ENCODE data around the gene IL37. TPM values are rescaled to one million over a fixed set of nuclear protein-coding genes. Genes with fewer than 3 reads are reported as not detected.
A peak's percentile ranks its signal among the peaks of the same experiment; 100 is the strongest.

The IL37 gene
- total RNA-seq, 2 donors from 2014 or later: 0.99 TPM; not detected in 1

GRCh38 chr2:112936927-112937232 is 25.9 kb downstream of the IL37 start:
- TF ChIP-seq CTCF (IDR thresholded peaks at IDR 0.05): no peak
- intact Hi-C loops (cut with DNase I): no loop called here
- Histone ChIP-seq H3K9me3 (no peaks in the 10 kb centered on the region), H3K4me1 (no peaks in the 10 kb centered on the region), H3K27me3 (no peaks in the 10 kb centered on the region), H3K9ac (ENCODE audit: low read depth in 2 of 2, low read length in 2 of 2) (no peak overlapping the region), H3K4me3 (no peak overlapping the region), H3K27ac (no peak overlapping the region), H3K36me3 (no peaks in the 10 kb centered on the region)
- DNase-seq: no peak

DNA sequence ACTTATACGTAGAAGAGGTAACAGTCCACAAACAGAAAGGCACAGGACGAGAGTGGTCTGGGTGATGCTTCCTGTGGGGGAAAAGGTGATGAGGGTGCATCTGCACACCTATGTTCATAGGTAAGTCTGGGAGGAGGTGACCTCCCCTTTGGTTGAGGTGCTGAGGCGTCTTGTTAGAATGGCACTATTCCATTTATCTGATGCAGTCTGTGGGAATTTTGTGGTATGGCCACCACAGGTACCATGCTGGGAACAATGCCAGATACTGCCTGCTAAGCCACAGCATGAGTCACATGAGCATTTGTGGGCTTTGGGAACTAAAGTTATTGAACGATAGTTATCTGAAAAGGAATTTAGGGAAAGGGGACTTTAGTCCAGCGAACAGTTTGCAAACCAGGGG is 27.9 kb downstream of the IL37 start:
- DNase-seq: no peak

GRCh38 chr2:112939425-112939824 is 28.5 kb downstream of the IL37 start:
- H3K27ac ChIP-seq: no peak overlapping the region
- H3K9ac ChIP-seq (ENCODE audit: low read depth in 2 of 2, low read length in 2 of 2): no peak overlapping the region
- intact Hi-C loops (cut with DNase I): no loop called here
- no peak for TF ChIP-seq CTCF (IDR thresholded peaks at IDR 0.05)
- H3K4me3 ChIP-seq: no peak overlapping the region
- no peak for DNase-seq
- no peaks in the 10 kb centered on the region for H3K36me3 ChIP-seq
- H3K9me3 ChIP-seq: no peaks in the 10 kb centered on the region
- no peaks in the 10 kb centered on the region for H3K27me3 ChIP-seq
- H3K4me1 ChIP-seq: no peaks in the 10 kb centered on the region

More for the DNA sequence above, 27.9 kb downstream of the IL37 start:
- Histone ChIP-seq H3K27ac (no peak overlapping the region), H3K9me3 (no peaks in the 10 kb centered on the region), H3K4me1 (no peaks in the 10 kb centered on the region), H3K9ac (ENCODE audit: low read depth in 2 of 2, low read length in 2 of 2) (no peak overlapping the region), H3K27me3 (no peaks in the 10 kb centered on the region), H3K4me3 (no peak overlapping the region), H3K36me3 (no peaks in the 10 kb centered on the region)
- intact Hi-C loops (cut with DNase I): no loop called here
- no peak for TF ChIP-seq CTCF (IDR thresholded peaks at IDR 0.05)

- H3K9ac ChIP-seq (ENCODE audit: low read depth in 2 of 2, low read length in 2 of 2): no peak overlapping the region
- no peaks in the 10 kb centered on the region for H3K4me1 ChIP-seq
- no peaks in the 10 kb centered on the region for H3K9me3 ChIP-seq
- no peaks in the 10 kb centered on the region for H3K27me3 ChIP-seq
- H3K36me3 ChIP-seq: no peaks in the 10 kb centered on the region
- intact Hi-C loops (cut with DNase I): loop anchor here (2.0 to 10.0 kb wide), 3 partner anchors 59 to 336 kb away; no protein-coding TSS in a partner anchor
- no peak for TF ChIP-seq CTCF (IDR thresholded peaks at IDR 0.05)
- DNase-seq: no peak
- no peak overlapping the region for H3K27ac ChIP-seq
- no peak overlapping the region for H3K4me3 ChIP-seq
Observed at GRCh38 chr2:112940859-112941625, 30.1 kb downstream of the IL37 start.

GRCh38 chr2:112941753-112942653 is 31.0 kb downstream of the IL37 start:
- no peak overlapping the region for H3K9ac ChIP-seq (ENCODE audit: low read depth in 2 of 2, low read length in 2 of 2)
- H3K27me3 ChIP-seq: no peaks in the 10 kb centered on the region
- H3K36me3 ChIP-seq: no peaks in the 10 kb centered on the region
- peak; percentile 91 for DNase-seq
- H3K9me3 ChIP-seq: no peaks in the 10 kb centered on the region
- no peak overlapping the region for H3K4me3 ChIP-seq
- no peak overlapping the region for H3K27ac ChIP-seq
- H3K4me1 ChIP-seq: no peaks in the 10 kb centered on the region
- intact Hi-C loops (cut with DNase I): loop anchor here (2.0 to 10.0 kb wide), 3 partner anchors 60 to 337 kb away; no protein-coding TSS in a partner anchor
- TF ChIP-seq CTCF (IDR thresholded peaks at IDR 0.05): peak; percentile 82

All from colonic mucosa (tissue), 4 donors.